ENCODE data around the gene AAMP. TPM values are rescaled to one million over a fixed set of nuclear protein-coding genes. Genes with fewer than 3 reads are reported as not detected.
"Not testable (repeated sequence)": the region's sequence is repeated elsewhere in the genome, so short reads cannot be mapped to it uniquely, and the experiment has no call there.

AAMP gene
- total RNA-seq, 2 donors from 2014 or later: 61.5 to 114 TPM

DNA sequence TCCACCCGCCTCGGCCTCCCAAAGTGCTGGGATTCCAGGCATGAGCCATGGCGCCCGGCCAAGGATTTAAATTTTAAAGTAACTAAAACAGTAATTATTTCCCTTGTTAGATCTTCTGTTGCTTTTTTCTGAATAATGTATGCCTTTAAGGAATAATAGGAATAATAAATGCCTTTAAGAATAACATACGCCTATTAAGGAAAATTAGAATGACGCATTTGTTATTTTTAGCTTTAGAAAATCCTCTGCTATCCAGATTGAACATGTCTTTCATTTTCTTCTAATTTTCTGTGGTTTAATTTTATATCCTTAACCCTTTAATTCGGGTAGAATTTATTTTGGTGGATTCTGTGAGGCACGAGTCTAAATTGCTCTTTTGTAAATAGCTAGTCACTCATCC lies 45.5 kb upstream of the AAMP start:
- intact Hi-C loops (cut with DNase I): no loop called here
- WGBS, 2 donors: 77 to 79% methylated on average over 8 of the region's 8 CpGs
- ATAC-seq: no peak

GRCh38 chr2:218314764-218315163 lies 44.8 kb upstream of the AAMP start:
- Histone ChIP-seq H3K27ac (peak overlapping the region in 1 of 4 donors; percentile 78), H3K4me1 (peaks cover 30% of the 10 kb centered on the region)
- 73 to 87% methylated on average over 4 of the region's 4 CpGs for WGBS, 2 donors
- ATAC-seq; H3K9me3 ChIP-seq; DNase-seq; H3K4me3 ChIP-seq; intact Hi-C loops (cut with DNase I); H3K27me3 ChIP-seq; H3K36me3 ChIP-seq (replicated peaks in 1 of 2; ENCODE audit: insufficient read depth in 1 of 2, low read depth in 2 of 2): not testable (repeated sequence)

More for the DNA sequence above, 45.5 kb upstream of the AAMP start:
- Histone ChIP-seq H3K27me3 (no peaks in the 10 kb centered on the region), H3K4me1 (peaks cover 30% of the 10 kb centered on the region), H3K27ac (no peak overlapping the region), H3K36me3 (replicated peaks in 1 of 2; ENCODE audit: insufficient read depth in 1 of 2, low read depth in 2 of 2) (no peaks in the 10 kb centered on the region), H3K4me3 (no peak overlapping the region), H3K9me3 (no peaks in the 10 kb centered on the region)
- no peak for TF ChIP-seq POLR2A (IDR thresholded peaks at IDR 0.05)
- TF ChIP-seq, protein P1, sequence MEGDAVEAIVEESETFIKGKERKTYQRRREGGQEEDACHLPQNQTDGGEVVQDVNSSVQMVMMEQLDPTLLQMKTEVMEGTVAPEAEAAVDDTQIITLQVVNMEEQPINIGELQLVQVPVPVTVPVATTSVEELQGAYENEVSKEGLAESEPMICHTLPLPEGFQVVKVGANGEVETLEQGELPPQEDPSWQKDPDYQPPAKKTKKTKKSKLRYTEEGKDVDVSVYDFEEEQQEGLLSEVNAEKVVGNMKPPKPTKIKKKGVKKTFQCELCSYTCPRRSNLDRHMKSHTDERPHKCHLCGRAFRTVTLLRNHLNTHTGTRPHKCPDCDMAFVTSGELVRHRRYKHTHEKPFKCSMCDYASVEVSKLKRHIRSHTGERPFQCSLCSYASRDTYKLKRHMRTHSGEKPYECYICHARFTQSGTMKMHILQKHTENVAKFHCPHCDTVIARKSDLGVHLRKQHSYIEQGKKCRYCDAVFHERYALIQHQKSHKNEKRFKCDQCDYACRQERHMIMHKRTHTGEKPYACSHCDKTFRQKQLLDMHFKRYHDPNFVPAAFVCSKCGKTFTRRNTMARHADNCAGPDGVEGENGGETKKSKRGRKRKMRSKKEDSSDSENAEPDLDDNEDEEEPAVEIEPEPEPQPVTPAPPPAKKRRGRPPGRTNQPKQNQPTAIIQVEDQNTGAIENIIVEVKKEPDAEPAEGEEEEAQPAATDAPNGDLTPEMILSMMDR (IDR thresholded peaks at IDR 0.05): no peak
- DNase-seq: no peak

DNA sequence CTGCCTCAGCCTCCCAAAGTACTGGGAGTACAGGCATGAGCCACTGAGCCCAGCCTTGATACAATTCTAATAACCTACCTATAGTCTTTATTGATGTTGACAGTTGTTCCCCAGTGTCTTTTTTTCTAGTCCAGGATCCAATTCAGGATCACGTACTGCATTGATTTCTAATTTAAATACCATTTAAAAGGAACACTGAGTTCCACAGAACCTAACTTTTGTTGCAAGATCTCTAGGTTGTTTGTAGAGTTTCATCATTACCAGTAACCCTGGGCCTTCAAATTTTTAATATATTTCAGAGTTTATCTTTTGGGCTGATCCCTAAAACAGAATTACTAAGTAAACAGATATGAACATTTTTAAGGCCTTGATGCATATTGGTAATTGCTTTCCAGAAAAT lies 43.4 kb upstream of the AAMP start:
- Histone ChIP-seq H3K9me3 (no peaks in the 10 kb centered on the region), H3K4me1 (peaks cover 30% of the 10 kb centered on the region), H3K4me3 (no peak overlapping the region), H3K27me3 (no peaks in the 10 kb centered on the region), H3K27ac (peak overlapping the region in 3 of 4 donors; percentile 52 to 78 (median 53)), H3K36me3 (replicated peaks in 1 of 2; ENCODE audit: insufficient read depth in 1 of 2, low read depth in 2 of 2) (no peaks in the 10 kb centered on the region)
- intact Hi-C loops (cut with DNase I): no loop called here
- no peak for ATAC-seq
- no peak for DNase-seq
- TF ChIP-seq, protein P1 (IDR thresholded peaks at IDR 0.05): no peak
- TF ChIP-seq POLR2A (IDR thresholded peaks at IDR 0.05): no peak
- 50 to 58% methylated on average over 1 of the region's 1 CpG for WGBS, 2 donors

- intact Hi-C loops (cut with DNase I): no loop called here
- H3K27ac ChIP-seq: peak overlapping the region in 3 of 4 donors; percentile 52 to 78 (median 53)
- ATAC-seq (peak; percentile 53), DNase-seq (peak in 1 of 4 donors; percentile 12)
- no peak overlapping the region for H3K4me3 ChIP-seq
- 49 to 51% methylated on average over 2 of the region's 2 CpGs for WGBS, 2 donors
- peaks cover 33% of the 10 kb centered on the region for H3K4me1 ChIP-seq
- TF ChIP-seq, protein P1 (IDR thresholded peaks at IDR 0.05): no peak
- TF ChIP-seq POLR2A (IDR thresholded peaks at IDR 0.05): no peak
- H3K36me3 ChIP-seq (replicated peaks in 1 of 2; ENCODE audit: insufficient read depth in 1 of 2, low read depth in 2 of 2): no peaks in the 10 kb centered on the region
- no peaks in the 10 kb centered on the region for H3K9me3 ChIP-seq
- no peaks in the 10 kb centered on the region for H3K27me3 ChIP-seq
Observed at GRCh38 chr2:218312267-218312756, 42.4 kb upstream of the AAMP start.

GRCh38 chr2:218311541-218312266 lies 41.8 kb upstream of the AAMP start:
- 41 to 46% methylated on average over 11 of the region's 11 CpGs for WGBS, 2 donors
- not testable (repeated sequence) for H3K36me3 ChIP-seq (replicated peaks in 1 of 2; ENCODE audit: insufficient read depth in 1 of 2, low read depth in 2 of 2)

More at GRCh38 chr2:218311541-218312266, 41.8 kb upstream of the AAMP start:
- ATAC-seq; intact Hi-C loops (cut with DNase I); H3K4me3 ChIP-seq; DNase-seq; H3K9me3 ChIP-seq; H3K27me3 ChIP-seq: not testable (repeated sequence)
- Histone ChIP-seq H3K27ac (peak overlapping the region in 3 of 4 donors; percentile 52 to 78 (median 53)), H3K4me1 (peaks cover 33% of the 10 kb centered on the region)
